ENCODE results near the gene ZSWIM6.

ZSWIM6 gene

GRCh38 chr5:61567337-61567736, 235.3 kb downstream of the ZSWIM6 start:
- DNase-seq = no peak

GRCh38 chr5:61569353-61569752, 237.3 kb downstream of the ZSWIM6 start:
- DNase-seq = no peak

DNA sequence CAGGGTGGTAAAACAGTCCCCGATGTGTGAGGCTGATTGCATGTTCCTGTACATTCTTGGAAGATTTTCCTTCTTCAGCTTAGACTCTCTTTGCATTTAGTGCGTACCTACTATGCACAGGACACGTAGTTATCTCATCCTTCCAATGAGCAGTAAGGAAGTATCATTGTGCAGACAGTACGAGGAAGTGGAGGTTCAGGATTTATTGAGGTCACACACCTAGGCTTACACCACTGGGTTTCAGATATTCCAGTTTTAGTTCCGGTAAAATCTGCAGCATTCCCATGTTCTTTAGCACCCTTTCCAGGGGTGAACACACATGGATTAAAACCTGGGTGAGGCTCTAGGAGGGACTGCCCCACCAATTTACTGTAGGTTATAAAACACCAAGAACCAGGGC, 238.7 kb downstream of the ZSWIM6 start:
- DNase-seq = no peak

DNA sequence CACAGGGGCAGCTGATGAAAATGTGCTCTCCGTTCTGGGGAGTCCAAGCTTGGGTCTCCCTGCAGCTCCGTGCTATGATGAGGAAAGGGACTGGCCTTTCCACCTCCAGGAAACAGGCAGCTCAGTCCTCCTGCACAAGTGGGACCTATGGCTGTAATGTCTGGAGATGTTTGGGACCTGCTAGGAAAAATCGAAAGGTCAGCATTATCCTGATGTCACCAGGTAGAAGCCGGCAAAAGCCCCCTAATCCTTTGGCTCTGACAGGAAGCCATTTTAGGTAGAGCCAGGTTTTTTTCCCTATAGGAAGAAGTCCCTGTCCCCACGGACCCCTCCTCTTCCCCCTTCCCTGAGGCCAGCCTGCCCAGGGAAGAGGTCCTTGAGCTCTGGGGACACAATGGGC, 240.9 kb downstream of the ZSWIM6 start:
- DNase-seq = no peak

- DNase-seq = no peak
Observed at GRCh38 chr5:61575103-61575502, 243.0 kb downstream of the ZSWIM6 start.

- no peak for DNase-seq
Observed at GRCh38 chr5:61575581-61575980, 243.5 kb downstream of the ZSWIM6 start.

DNA sequence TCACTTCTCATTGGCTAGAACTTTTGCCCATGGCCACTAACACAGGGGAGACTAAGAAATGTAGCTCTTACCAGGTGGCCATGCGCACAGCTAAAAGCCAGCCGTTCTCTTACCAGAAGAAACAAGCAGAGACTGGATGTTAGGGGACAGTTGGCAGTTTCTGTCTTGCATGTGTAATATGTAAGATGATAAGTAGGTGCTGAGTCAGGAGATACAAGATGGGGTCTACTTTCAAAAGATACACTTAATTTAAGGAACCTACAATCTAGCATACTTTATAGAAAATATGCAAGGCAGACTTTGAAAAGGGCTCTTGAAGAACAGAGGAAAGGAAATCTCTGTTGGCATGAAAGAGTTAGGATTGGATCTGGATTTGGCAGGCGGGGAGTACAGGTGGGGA, 244.5 kb downstream of the ZSWIM6 start:
- DNase-seq = no peak

DNA sequence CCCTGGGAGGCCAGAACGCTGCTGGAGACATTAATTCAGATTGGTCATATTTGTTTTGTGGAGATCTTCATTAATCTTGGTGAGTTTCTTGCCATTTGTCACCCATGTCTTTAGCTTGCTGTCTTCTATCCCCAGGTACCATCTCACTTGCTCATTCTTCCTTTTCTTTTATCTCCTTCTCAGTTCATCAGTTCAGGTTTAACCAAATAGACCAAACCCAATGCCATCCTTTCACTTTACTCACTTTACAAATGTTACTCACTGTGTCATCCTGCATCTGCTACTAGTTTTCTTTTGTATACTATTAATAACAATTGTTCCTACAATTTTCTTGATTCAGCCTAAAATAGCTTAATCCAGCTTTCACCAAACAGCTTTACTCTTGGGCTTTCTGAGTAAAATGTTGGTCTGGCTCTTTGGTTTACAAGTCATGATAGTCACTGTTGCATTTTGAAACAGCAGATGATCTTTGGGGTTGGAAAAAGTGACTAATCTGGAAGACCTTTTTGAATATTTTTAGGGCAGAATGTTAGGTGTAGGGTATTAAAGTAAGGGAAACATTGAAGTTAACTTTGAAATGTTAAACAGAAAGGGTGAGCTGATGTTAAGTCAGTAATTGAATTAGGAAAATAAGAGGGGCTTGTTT, 246.9 kb downstream of the ZSWIM6 start:
- DNase-seq = no peak

DNA sequence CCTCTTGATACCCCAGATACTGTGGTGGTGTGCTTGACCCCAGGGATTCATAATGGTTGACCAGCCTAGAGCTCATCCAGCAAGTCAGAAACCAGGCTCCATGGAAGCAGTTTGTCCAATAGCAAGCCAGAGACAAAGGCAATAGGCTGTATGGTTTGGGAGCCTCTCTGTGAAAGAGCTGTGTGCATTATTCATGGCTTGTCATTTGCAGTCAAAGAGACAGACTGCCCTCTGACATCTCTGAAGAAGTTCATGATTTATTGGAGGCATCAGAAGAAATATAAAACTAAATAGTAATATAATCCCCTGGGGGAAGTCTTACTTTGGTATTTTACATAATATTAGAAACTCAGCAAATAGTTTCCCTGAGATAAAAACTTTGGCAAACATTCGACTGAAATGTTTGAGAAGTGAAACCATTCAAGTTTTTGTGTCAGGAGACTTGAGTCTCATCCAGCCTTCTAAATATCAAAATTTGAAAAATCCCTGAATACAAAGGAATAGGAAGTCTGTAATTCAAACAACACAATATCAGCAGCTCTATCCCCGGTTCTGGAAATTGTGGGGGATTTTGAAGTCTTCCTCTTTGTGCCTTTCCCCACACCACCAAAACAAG, 250.3 kb downstream of the ZSWIM6 start:
- DNase-seq = no peak

DNA sequence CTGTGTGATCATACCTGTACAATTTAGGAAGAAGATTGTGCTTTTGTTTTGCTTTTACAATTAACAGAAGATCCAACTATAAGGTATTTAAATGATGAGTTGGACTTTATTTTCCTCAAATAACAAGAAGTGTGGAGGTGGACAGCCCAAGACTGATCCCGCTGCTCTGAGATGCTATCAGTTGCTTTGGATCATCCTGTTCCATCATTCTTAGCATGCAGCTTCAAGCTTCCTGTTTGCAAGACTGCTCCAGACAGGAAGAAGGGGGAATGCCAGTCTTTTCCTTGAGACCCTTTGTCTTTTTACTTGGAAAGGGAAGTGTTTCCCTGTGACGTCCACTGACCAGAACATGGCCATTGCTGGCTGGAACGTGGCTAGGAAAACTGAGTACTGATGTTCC, 250.8 kb downstream of the ZSWIM6 start:
- no peak for DNase-seq

DNA sequence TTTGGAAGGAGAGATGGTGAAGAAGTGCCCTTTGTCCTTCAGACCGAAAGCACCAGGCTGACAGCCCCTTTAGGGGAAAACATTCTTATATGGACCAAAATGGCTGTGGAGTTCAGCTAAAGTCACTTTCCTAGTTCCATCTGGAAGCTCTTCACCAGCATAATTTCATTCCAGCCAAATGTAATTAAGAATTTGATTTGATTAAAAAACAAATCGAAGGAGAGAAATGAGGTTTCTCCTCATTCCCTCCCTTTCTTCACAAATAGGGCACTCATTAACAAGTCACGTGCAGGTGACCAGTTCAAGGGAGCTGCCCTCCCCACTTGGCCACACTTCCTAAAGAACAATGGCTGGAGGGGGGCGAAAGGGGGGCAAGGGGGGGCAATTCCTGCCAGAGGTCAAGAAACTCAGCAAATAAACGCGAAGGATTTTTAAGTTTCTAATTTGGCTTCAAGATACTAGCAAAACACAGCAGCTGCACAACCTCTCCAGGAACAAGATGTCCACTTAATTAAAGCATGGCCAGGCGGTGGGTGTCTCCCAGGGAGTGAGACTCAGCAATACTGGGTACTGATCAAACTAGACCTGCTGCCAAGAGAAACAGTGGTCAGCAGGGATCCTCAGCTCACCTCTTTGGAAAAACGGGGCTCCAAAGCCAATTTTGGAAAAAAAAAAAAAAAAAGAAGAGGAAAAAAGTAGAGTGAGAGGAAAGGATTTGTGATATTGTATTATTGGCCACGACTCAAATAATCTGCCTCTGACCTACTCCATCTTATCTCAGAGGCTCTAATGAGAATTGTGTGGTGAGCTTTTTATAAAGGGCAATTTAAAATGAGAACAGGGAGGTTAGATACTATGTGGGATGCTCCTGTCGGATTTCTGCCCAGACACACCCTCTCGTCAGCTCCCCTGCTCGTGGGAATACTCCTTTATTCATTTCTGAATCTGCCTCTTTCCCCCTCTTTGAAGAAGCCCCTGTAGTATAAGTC, 254.3 kb downstream of the ZSWIM6 start:
- DNase-seq = no peak

GRCh38 chr5:61587125-61587524, 255.1 kb downstream of the ZSWIM6 start:
- DNase-seq = no peak

DNA sequence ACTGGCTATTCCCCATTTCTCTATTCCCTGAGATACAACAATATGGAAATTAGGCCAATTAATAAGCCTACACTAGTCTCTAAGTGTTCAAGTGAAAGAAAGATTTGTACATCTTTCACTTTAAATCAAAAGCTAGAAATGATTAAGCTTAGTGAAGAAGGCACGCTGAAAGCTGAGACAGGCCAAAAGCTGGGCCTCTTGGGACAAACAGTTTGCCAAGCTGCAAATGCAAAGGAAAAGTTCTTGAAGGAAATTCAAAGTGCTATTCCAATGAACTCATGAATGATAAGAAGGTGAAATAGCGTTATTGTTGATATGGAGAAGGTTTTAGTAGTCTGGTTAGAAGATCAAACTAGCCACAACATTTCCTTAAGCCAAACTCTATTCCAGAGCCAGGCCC, 256.2 kb downstream of the ZSWIM6 start:
- DNase-seq = no peak

DNA sequence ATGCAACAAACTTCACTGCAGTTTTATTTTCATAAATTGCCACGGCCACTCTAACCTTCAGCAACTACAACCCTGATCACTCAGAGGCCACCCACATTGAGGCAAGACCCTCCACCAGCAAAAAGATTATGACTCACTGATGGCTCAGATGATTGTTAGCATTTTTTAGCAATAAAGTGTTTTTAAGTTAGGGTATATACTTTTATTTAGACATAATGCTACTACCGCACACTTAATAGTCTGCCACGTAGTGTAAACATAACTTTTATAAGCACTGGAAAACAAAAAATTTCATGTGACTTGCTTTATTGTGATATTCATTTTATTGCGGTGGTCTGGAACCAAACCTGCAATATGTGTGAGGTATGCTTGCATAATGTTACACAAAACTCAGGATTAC, 257.9 kb downstream of the ZSWIM6 start:
- no peak for DNase-seq

GRCh38 chr5:61590473-61590872, 258.4 kb downstream of the ZSWIM6 start:
- DNase-seq = no peak

- DNase-seq = no peak
Observed at GRCh38 chr5:61591859-61592258, 259.8 kb downstream of the ZSWIM6 start.

GRCh38 chr5:61595426-61595825, 263.4 kb downstream of the ZSWIM6 start:
- no peak for DNase-seq

Measured in stimulated activated CD8-positive, alpha-beta memory T cell treated with anti-CD3 and anti-CD28 coated beads, Interleukin-4, amount 100 ng/mL, for 48 hours (primary cell).